Heart left ventricle (tissue), 16 donors: ENCODE data around the gene NR2C2AP. TPM values are rescaled to one million over a fixed set of nuclear protein-coding genes. Genes with fewer than 3 reads are reported as not detected.

Experiments used
- ATAC-seq, 4 donors: fragments of 200-7000 bp; cut with Tn5 transposase; one replicate each; pipeline ENCODE4 v1.9.1; 2020 to 2022; ENCODE audit warnings: moderate library complexity in 4 of 4, mild to moderate bottlenecking in 3 of 4, moderate number of reproducible peaks in 1 of 4
- DNase-seq, 5 donors: peaks; one replicate each; pipeline ENCODE4 v3.0.0-alpha.2; 2020
- H3K27ac ChIP-seq, 12 donors: fragments of 200-600 bp; sonication (generic) in 4 of 12; one replicate each; pipeline versions ENCODE4 v1.5.0 to v1.8.0; 2016 to 2022; ENCODE audit warnings: mild to moderate bottlenecking in 2 of 12
- H3K27me3 ChIP-seq, 9 donors: fragments of 200-600 bp; sonication (generic) in 2 of 9; one replicate each; pipeline versions ENCODE4 v1.5.1 to v1.8.0; 2016 to 2022; ENCODE audit warnings: mild to moderate bottlenecking in 3 of 9
- H3K36me3 ChIP-seq, 9 donors: fragments of 200-600 bp; sonication (generic) in 2 of 9; one replicate each; pipeline versions ENCODE4 v1.5.0 to v1.8.0; 2018 to 2022; ENCODE audit warnings: mild to moderate bottlenecking in 2 of 9
- H3K4me1 ChIP-seq, 12 donors: fragments of 200-600 bp; sonication (generic) in 4 of 12; one replicate each; pipeline versions ENCODE4 v1.5.0 to v1.8.0; 2016 to 2022; ENCODE audit warnings: mild to moderate bottlenecking in 3 of 12
- H3K4me3 ChIP-seq, 12 donors: fragments of 200-600 bp; sonication (generic) in 4 of 12; one replicate each; pipeline versions ENCODE4 v1.5.0 to v1.8.0; 2017 to 2022; ENCODE audit warnings: mild to moderate bottlenecking in 9 of 12, moderate library complexity in 4 of 12
- H3K9me3 ChIP-seq, 12 donors: fragments of 200-600 bp; sonication (generic) in 4 of 12; one replicate each; pipeline versions ENCODE4 v1.5.0 to v1.8.0; 2016 to 2022; ENCODE audit warnings: mild to moderate bottlenecking in 1 of 12
- CTCF ChIP-seq, 12 donors: fragments of 200-600 bp; sonication (generic) in 4 of 12; IDR thresholded peaks; one replicate each; pipeline versions ENCODE4 v1.5.0 to v1.8.0; 2018 to 2022; ENCODE audit warnings: antibody characterized with exemption in 12 of 12, mild to moderate bottlenecking in 5 of 12
- POLR2A ChIP-seq, 2 donors: fragments of 450-650 bp; IDR thresholded peaks; one replicate each; pipeline ENCODE4 v1.6.1; 2017; ENCODE audit warnings: antibody characterized with exemption in 2 of 2, mild to moderate bottlenecking in 2 of 2, moderate library complexity in 2 of 2
- WGBS, 4 donors: extraction: QIAGEN DNeasy Blood & Tissue Kit in 2 of 4; methylation state at CpG; one replicate each; pipeline versions ENCODE4 v1.1.5 to v1.1.7; 2013 to 2018; 5-methylcytosine and 5-hydroxymethylcytosine counted together
- intact Hi-C, 10 donors: fragments of 100-400 bp; cut with DNase I; formaldehyde crosslinking; loops; one replicate each; pipeline versions ENCODE4 v1.11.1 to v1.14.2; 2022
- polyA plus RNA-seq, 2 donors: library from polyadenylated mRNA; stranded (reverse); fragments of 200-250 nt; gene quantifications; one replicate each; pipeline ENCODE4 v1.2.3, GENCODE V29; 2013
- total RNA-seq, 9 donors: library from RNA; depleted of rRNA in 2 of 9; stranded (reverse); fragments of >200 nt in 2 of 9; fragmentation: NEBNext Ultra II Directional in 3 of 9; extraction: Animal tissue kit (Norgen Biotek cat#: 25700) in 3 of 9; gene quantifications; one replicate each; pipeline versions ENCODE4 v1.1.0 to v1.2.4, GENCODE V29; 2016 to 2023
- donor health status: ischemic (EF 13 %, LVEDD 7.1; RV severe dilation, severe dysfunction).
- donor health status: healthy with polysubstance abuse.
- donor health status: DM: no; HTN: yes; CAD: no.
- donor health status: DM: no; HTN: no; CAD: no.
- donor health status: ischemic (EF 25% LVEDD 6.9; RV normal size, moderate dysfunction).
- donor health status: ischemic (EF 25% LVEDD 5.7; RV mildly dilated, moderate dysfunction).
- donor health status: healthy.
- donor health status: DM: yes; HTN: yes; CAD: no.
- donor health status: ischemic (EF 35%, LVEDD 5.7; RV mildly dilated, moderate dysfunction).
- donor health status: nonischemic (EF 11% LVEDD 7.7; RV severe dilation, severe dysfunction).
- donor health status: DM: yes; HTN: yes; CAD: no.
- donor health status: PGD.
- donor health status: ischemic (EF 29% LVEDD 5.4; RV normal size, mild dysfunction).
- donor health status: nonischemic (EF 23%, LVEDD 6.1; RV moderate dilation, normal function).

NR2C2AP gene
- total and polyA plus RNA-seq, 11 donors = 2.6 to 26.2 (median 6.3) TPM

GRCh38 chr19:19215792-19216191 is 12.6 kb upstream of the NR2C2AP start:
- Histone ChIP-seq H3K9me3 (no peaks in the 10 kb centered on the region), H3K36me3 (no peaks in the 10 kb centered on the region), H3K4me1 (no peaks in the 10 kb centered on the region), H3K4me3 (no peak overlapping the region), H3K27me3 (peaks cover 11 to 51% (median 32%) of the 10 kb centered on the region in 9 donors), H3K27ac (no peak overlapping the region)
- ATAC-seq (no peak), DNase-seq (no peak)
- 74 to 82% (median 75%) methylated on average over 4 of the region's 4 CpGs for WGBS, 4 donors
- intact Hi-C loops = no loop called here
- TF ChIP-seq POLR2A (IDR thresholded peaks at IDR 0.05) = no peak
- TF ChIP-seq CTCF (IDR thresholded peaks at IDR 0.05) = no peak

DNA sequence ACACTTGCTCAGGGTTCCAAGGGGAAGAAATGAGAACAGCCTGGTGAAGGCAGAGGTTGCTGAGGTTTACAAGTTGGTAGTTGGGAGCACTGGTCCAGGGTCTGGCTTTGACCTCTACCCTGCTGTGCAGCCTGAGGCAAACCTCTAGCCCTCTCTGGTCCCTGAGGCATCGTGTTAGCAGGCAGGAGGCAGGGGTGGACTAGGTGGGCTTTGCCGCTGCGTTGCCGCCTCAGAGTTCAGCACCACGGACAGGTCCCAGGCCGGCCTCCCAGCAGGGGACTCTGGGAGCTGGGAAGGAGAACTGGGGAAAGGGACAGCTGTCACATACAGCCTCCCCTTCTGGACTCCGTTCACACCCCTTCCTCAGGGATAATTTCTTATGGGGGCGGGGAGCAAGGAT is 11.7 kb upstream of the NR2C2AP start:
- H3K4me1 ChIP-seq = no peaks in the 10 kb centered on the region
- 0 to 2% (median 1%) methylated on average over 5 to 8 of the region's 8 CpGs for WGBS, 4 donors
- no peak overlapping the region for H3K27ac ChIP-seq
- H3K36me3 ChIP-seq = no peaks in the 10 kb centered on the region
- ATAC-seq (peak in 3 of 4 donors; percentile 61 to 84 (median 72)), DNase-seq (no peak)
- TF ChIP-seq CTCF (IDR thresholded peaks at IDR 0.05) (no peak), POLR2A (IDR thresholded peaks at IDR 0.05) (no peak)
- H3K9me3 ChIP-seq = no peaks in the 10 kb centered on the region
- intact Hi-C loops = no loop called here
- no peak overlapping the region for H3K4me3 ChIP-seq
- peaks cover 11 to 60% (median 35%) of the 10 kb centered on the region in 9 donors for H3K27me3 ChIP-seq

DNA sequence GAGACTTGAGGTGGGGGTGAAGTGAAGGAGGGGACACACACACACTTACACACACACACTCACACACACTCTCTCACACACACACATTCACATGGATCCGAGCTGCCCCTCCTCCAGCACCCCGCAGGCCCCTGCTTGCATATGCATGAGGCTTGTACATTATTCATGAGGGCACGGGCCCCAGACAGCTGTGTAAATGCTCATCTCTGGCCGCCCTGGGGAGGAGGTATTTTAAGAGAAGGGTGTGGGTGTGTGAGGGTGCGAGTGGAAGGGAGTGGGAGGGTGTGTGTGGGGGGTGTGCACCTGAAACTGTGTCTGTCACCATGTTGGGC is 10.9 kb upstream of the NR2C2AP start:
- Histone ChIP-seq H3K36me3 (no peaks in the 10 kb centered on the region), H3K27ac (no peak overlapping the region), H3K4me1 (no peaks in the 10 kb centered on the region), H3K27me3 (peaks cover 11 to 66% (median 38%) of the 10 kb centered on the region in 9 donors), H3K4me3 (no peak overlapping the region), H3K9me3 (no peaks in the 10 kb centered on the region)
- 0 to 6% (median 4%) methylated on average over 5 of the region's 5 CpGs for WGBS, 4 donors
- intact Hi-C loops = no loop called here
- ATAC-seq (no peak), DNase-seq (no peak)
- no peak for TF ChIP-seq CTCF (IDR thresholded peaks at IDR 0.05)
- TF ChIP-seq POLR2A (IDR thresholded peaks at IDR 0.05) = no peak

DNA sequence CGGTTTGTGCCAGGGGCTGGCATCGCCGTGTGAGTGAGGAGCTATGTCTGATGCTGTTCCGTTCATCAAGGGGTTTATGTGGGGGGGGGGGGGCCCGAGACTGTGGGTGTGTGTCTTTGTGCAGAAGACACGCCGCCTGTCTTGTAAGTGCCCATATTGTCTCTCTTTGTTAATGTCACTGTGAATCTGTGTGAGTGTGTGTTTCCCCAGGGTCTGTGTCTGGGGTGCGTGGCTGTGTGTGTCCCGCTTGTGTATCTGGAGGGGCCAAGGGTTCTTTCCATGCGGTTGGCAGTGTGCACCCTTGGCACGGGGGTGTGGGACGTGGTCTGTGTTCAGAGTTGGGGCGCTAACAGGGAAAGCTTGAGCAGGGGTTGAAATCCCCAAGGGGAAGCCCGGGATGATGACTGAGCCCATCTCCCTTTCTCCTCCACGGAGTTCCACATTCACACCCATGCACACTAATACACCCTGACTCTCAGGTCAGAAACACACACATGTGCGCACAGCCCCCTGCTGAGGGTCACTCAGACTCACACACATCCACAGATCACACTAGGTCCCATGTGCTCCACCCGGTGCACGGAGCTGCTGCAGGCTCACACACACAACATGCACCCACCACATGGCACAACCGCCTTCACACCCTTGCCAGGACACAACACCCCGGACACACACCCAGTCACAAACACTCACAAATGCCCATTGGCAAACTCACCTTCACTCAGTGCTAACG is 10.4 kb upstream of the NR2C2AP start:
- DNase-seq = no peak

More for the DNA sequence above, 10.4 kb upstream of the NR2C2AP start:
- 45 to 51% (median 48%) methylated on average over 17 to 21 of the region's 21 CpGs for WGBS, 4 donors
- no peaks in the 10 kb centered on the region for H3K9me3 ChIP-seq
- ATAC-seq = no peak
- H3K4me1 ChIP-seq = no peaks in the 10 kb centered on the region
- H3K27ac ChIP-seq = no peak overlapping the region
- peaks cover 11 to 71% (median 38%) of the 10 kb centered on the region in 9 donors for H3K27me3 ChIP-seq
- intact Hi-C loops = no loop called here
- H3K36me3 ChIP-seq = no peaks in the 10 kb centered on the region
- H3K4me3 ChIP-seq = no peak overlapping the region
- TF ChIP-seq POLR2A (IDR thresholded peaks at IDR 0.05) = no peak
- no peak for TF ChIP-seq CTCF (IDR thresholded peaks at IDR 0.05)
